ENCODE data around the gene PHLDA1.

DNA sequence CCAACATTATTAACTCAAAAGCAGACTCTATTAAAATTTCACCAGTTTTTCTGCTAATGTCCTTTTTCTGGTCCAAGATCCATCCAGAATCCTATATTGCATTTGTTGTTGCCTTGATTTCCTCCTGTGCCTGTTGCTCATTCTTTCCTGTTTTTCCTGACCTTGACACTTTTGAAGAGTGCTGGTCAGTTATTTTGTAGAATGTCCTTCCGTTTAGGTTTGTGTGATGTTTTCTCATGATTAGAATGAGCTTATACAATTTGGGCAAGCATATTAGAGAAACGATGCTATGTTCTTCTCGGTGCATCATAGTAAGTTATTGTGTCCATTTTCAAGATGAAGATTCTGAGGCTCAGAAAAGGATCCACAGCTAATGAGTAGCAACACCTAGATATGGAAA is 33.9 kb downstream of the PHLDA1 start:
- TF ChIP-seq, protein P1, sequence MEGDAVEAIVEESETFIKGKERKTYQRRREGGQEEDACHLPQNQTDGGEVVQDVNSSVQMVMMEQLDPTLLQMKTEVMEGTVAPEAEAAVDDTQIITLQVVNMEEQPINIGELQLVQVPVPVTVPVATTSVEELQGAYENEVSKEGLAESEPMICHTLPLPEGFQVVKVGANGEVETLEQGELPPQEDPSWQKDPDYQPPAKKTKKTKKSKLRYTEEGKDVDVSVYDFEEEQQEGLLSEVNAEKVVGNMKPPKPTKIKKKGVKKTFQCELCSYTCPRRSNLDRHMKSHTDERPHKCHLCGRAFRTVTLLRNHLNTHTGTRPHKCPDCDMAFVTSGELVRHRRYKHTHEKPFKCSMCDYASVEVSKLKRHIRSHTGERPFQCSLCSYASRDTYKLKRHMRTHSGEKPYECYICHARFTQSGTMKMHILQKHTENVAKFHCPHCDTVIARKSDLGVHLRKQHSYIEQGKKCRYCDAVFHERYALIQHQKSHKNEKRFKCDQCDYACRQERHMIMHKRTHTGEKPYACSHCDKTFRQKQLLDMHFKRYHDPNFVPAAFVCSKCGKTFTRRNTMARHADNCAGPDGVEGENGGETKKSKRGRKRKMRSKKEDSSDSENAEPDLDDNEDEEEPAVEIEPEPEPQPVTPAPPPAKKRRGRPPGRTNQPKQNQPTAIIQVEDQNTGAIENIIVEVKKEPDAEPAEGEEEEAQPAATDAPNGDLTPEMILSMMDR (IDR thresholded peaks at IDR 0.05) = no peak
- TF ChIP-seq EZH2 (IDR thresholded peaks at IDR 0.05; ENCODE audit: borderline replicate concordance, insufficient read depth, low read depth, low read length, poor library complexity, severe bottlenecking) = no peak
